Measurements from ENCODE around the gene CLRN2. TPM values are rescaled to one million over a fixed set of nuclear protein-coding genes. Genes with fewer than 3 reads are reported as not detected.

Gene CLRN2
- total RNA-seq, 1 donor from 2014 or later: not detected

DNA sequence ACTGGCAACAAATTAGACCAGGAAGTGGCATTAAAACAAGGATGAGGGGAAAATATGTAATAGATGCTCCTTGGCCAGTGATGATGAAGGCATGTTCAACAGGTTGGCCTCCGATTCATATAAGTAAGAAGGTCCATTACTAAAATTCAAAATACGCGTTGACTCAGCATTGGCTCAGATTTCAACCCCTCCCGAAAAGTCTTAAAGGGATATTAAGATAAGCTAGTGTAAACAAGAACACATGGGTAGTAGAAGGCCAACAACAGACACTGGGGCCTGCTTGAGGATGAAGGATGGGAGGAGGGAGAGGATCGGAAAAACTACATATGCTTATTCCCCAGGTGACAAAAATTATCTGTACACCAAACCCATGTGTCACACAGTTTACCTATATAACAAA lies 42.9 kb downstream of the CLRN2 start:
- Mint-ChIP-seq H3K4me1 (no peaks in the 10 kb centered on the region), H3K36me3 (no peaks in the 10 kb centered on the region), H3K4me3 (no peak overlapping the region), H3K27ac (no peak overlapping the region), H3K27me3 (ENCODE audit: low read depth) (peaks cover 30% of the 10 kb centered on the region), H3K9me3 (no peaks in the 10 kb centered on the region)
- TF ChIP-seq, protein P1, sequence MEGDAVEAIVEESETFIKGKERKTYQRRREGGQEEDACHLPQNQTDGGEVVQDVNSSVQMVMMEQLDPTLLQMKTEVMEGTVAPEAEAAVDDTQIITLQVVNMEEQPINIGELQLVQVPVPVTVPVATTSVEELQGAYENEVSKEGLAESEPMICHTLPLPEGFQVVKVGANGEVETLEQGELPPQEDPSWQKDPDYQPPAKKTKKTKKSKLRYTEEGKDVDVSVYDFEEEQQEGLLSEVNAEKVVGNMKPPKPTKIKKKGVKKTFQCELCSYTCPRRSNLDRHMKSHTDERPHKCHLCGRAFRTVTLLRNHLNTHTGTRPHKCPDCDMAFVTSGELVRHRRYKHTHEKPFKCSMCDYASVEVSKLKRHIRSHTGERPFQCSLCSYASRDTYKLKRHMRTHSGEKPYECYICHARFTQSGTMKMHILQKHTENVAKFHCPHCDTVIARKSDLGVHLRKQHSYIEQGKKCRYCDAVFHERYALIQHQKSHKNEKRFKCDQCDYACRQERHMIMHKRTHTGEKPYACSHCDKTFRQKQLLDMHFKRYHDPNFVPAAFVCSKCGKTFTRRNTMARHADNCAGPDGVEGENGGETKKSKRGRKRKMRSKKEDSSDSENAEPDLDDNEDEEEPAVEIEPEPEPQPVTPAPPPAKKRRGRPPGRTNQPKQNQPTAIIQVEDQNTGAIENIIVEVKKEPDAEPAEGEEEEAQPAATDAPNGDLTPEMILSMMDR (IDR thresholded peaks at IDR 0.05; ENCODE audit: unreplicated experiment): no peak
- DNase-seq (ENCODE audit: low spot score in 2 of 2, unreplicated experiment in 2 of 2): no peak

DNA sequence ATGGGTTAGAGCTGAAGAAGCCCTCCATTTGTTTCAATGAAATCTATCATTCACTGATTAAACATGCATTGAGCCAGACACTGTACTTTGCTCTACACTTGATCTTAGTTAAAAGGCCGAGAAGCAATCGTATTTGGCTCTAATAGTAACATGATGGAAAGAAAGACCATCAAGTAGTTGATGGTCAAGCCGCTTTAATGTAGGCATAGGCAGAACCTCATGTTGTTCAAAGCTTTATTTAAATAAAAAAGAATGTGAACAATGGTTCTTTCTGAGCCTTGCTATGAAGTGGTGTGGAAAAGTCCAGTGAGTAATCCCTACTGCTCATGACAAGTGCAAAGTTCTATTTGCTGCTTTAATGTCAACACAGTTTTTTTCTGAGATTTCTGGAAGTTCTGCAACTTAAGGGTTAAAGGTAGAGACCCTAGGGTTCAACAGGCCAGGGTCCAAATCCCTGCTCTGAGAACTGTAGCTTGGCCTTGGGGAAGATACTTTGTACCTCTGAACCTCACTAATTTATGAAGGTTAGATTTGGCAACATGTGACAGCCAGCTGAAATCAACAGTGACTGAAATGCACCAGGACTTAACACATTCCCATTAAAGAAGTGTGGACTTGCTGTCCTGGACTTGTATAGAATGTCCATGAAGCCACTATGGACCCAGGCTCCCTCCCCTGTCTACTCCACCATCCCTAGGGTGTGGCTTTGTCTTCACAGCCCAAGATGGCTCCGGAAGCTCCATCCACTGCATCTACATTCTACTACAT lies 44.2 kb downstream of the CLRN2 start:
- Mint-ChIP-seq H3K4me1 (no peaks in the 10 kb centered on the region), H3K27me3 (ENCODE audit: low read depth) (peaks cover 31% of the 10 kb centered on the region), H3K27ac (no peak overlapping the region), H3K36me3 (no peaks in the 10 kb centered on the region), H3K9me3 (no peaks in the 10 kb centered on the region), H3K4me3 (no peak overlapping the region)
- no peak for DNase-seq (ENCODE audit: low spot score in 2 of 2, unreplicated experiment in 2 of 2)
- TF ChIP-seq, protein P1 (IDR thresholded peaks at IDR 0.05; ENCODE audit: unreplicated experiment): no peak

DNA sequence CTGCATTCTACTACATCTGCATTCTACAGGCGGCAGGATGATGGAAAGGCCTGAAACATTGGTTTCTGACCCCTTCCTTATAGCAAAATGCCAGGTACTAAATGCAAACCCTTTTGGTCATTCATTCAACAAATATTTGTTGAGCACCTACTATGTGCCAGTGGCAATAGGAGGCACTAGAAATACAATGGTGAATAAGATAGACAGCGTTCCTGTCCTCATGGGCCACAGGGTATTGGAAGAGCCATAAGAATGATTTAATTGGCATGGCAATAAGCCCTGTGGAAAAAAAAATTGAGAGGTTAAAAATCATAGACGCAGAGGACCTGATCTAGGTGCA lies 44.7 kb downstream of the CLRN2 start:
- no peak for DNase-seq (ENCODE audit: low spot score in 2 of 2, unreplicated experiment in 2 of 2)
- H3K4me1 Mint-ChIP-seq: no peaks in the 10 kb centered on the region
- H3K4me3 Mint-ChIP-seq: no peak overlapping the region
- H3K9me3 Mint-ChIP-seq: no peaks in the 10 kb centered on the region
- no peak overlapping the region for H3K27ac Mint-ChIP-seq
- TF ChIP-seq, protein P1 (IDR thresholded peaks at IDR 0.05; ENCODE audit: unreplicated experiment): no peak
- H3K27me3 Mint-ChIP-seq (ENCODE audit: low read depth): peaks cover 31% of the 10 kb centered on the region
- H3K36me3 Mint-ChIP-seq: no peaks in the 10 kb centered on the region

DNA sequence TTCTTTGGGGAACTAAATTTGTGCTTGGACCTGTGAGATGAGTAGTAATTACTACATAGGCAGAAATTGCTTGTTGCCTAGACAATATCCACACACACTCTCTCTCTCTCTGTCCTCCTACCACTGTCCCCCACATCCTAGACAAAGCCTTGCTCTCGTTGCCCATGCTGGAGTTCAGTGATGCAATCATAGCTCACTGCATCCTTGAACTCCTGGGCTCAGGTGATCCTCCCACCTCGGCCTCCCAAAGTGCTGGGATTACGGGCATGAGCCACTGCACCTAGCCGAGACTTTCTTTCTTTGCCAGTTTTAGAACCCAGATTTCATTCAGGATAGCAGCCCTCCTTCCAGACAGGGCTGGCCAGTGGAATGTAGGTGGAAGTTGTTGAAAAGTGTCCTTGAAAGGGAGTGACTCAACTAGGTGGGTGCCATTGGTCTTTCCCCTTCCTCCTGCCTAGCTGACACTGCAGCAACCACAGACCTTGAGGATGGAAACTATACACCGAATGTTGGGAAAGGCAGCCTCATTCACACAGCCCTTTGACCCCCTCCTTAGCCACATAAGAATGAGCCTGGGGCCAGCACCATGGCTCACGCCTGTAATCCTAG lies 45.2 kb downstream of the CLRN2 start:
- Mint-ChIP-seq H3K4me1 (no peaks in the 10 kb centered on the region), H3K27me3 (ENCODE audit: low read depth) (peaks cover 28% of the 10 kb centered on the region), H3K36me3 (no peaks in the 10 kb centered on the region), H3K27ac (no peak overlapping the region), H3K9me3 (no peaks in the 10 kb centered on the region), H3K4me3 (no peak overlapping the region)
- TF ChIP-seq, protein P1 (IDR thresholded peaks at IDR 0.05; ENCODE audit: unreplicated experiment): no peak
- DNase-seq (ENCODE audit: low spot score in 2 of 2, unreplicated experiment in 2 of 2): no peak

DNA sequence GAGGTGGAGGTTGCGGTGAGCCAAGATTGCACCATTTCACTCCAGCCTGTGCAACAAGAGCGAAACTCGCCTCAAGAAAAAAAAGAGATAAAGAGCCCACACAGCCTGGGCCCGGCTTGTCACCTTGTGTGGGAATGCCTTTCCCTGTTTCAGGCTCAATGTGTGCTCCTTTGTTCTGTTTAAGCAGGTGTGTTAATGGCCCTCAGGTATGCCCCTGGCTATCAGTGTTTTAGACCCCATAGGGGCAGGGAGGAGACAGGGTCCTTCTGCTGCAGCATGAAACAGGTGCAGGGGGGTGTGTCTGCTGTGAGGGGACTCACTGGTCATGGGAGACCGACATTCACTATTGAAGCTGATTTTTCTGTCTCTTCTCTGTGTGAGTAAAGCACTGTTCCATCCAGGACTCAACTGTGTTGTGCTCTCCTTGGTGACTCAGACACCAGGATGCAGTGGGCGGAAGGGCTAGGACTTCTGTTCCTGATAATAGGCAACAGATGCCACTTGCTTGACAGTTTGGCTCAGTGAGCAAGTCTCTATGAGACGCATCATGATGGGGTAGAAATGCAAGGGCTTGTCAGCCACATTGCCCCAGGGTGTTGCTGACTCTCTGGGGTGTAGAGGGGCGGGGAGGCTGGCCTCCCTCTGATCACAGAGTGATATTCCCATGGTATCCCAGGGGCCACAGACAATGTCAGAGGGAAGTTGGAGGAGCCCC lies 46.4 kb downstream of the CLRN2 start:
- Mint-ChIP-seq H3K27me3 (ENCODE audit: low read depth) (peaks cover 23% of the 10 kb centered on the region), H3K4me1 (no peaks in the 10 kb centered on the region), H3K9me3 (no peaks in the 10 kb centered on the region), H3K4me3 (no peak overlapping the region), H3K27ac (no peak overlapping the region), H3K36me3 (no peaks in the 10 kb centered on the region)
- no peak for DNase-seq (ENCODE audit: low spot score in 2 of 2, unreplicated experiment in 2 of 2)
- TF ChIP-seq, protein P1 (IDR thresholded peaks at IDR 0.05; ENCODE audit: unreplicated experiment): no peak
